ENCODE data around the gene DNAH9. TPM values are rescaled to one million over a fixed set of nuclear protein-coding genes. Genes with fewer than 3 reads are reported as not detected.

Gene DNAH9
- total RNA-seq, 2 donors from 2014 or later, result not detected

DNA sequence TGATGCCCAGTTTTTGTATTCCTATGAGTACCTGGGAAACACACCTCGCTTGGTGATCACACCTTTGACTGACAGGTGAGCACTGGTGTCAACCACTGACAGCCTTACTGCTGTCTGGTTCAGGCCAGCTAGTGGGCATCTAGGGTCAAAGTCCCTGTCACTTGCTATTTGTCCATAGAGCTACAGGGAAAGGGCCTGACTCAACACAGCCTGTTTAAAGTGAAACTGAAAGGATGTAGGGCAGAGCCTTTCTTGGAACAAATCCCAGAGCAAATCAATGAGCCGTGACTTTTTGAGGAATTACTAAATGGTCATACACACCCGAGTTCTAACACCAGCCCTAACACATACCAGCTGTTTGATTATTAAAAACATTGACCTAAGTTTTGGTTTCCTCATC is 106.8 kb downstream of the DNAH9 start:
- H3K27ac Mint-ChIP-seq, result no peak overlapping the region
- no peaks in the 10 kb centered on the region for H3K36me3 Mint-ChIP-seq
- DNase-seq (ENCODE audit: low spot score in 2 of 2), result no peak
- peaks cover 9 to 10% of the 10 kb centered on the region in 2 donors for H3K9me3 Mint-ChIP-seq
- ATAC-seq, result no peak

DNA sequence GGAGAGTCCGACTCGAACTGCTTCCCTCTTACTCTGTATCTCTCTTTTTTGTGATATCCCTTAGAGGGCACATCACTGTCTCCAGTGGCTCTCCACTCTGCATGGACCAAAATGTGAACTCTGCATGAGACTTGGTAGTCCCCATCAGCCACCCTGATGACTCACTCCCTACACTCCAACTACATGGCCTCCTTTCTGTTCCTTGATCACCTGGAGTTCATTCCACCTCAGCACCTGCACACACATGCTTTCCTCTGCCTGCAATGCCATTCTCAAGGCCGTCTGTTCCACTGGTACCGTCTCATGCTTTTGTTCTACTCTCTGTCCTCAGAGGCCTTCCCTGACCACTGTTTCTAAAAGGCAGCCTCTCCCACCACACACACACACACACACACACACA is 109.3 kb downstream of the DNAH9 start:
- H3K27ac Mint-ChIP-seq, result no peak overlapping the region
- H3K36me3 Mint-ChIP-seq, result no peaks in the 10 kb centered on the region

DNA sequence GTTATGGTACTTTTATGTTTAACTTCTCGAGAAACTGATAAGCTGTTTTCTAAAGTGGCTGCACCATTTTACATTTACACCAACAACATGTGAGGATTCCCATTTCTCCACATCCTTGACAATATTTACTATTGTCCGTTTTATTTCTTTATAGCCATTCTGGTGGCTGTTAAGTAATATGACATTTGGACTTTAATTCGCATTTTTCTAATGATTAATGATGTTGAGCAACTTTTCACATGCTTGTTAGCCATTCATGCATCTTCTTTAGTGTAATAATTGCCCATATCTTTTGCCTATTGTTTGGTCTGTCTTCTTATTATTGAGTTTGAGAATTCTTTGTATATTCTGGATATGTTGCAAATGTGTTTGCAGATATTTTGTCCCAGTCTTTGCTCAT is 114.2 kb downstream of the DNAH9 start:
- DNase-seq (ENCODE audit: low spot score in 2 of 2), result no peak
- no peaks in the 10 kb centered on the region for H3K36me3 Mint-ChIP-seq

More for the DNA sequence above, 109.3 kb downstream of the DNAH9 start:
- H3K9me3 Mint-ChIP-seq, result peaks cover under 1% of the 10 kb centered on the region in 2 donors
- no peak for ATAC-seq
- no peak for DNase-seq (ENCODE audit: low spot score in 2 of 2)

DNA sequence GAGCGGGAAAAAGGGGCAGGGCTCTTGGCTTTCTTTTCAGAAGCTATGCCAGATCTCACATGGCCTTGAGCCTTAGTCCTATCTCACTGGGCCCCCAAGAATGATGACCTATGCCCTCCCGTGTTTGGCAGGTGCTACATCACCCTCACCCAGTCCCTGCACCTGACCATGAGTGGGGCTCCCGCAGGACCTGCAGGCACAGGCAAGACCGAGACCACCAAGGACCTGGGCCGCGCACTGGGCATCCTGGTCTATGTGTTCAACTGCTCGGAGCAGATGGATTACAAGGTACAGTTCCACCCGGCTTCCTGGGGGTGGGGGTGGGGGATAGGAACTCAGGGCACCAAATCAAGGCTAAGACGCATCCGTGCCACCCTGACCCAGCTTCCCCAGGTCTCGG is 120.9 kb downstream of the DNAH9 start:
- DNase-seq (ENCODE audit: low spot score in 2 of 2) (no peak), ATAC-seq (no peak)
- no peak overlapping the region for H3K27ac Mint-ChIP-seq
- H3K9me3 Mint-ChIP-seq, result peaks cover 0 to 3% of the 10 kb centered on the region in 2 donors
- no peaks in the 10 kb centered on the region for H3K36me3 Mint-ChIP-seq

More for the DNA sequence above, 114.2 kb downstream of the DNAH9 start:
- H3K27ac Mint-ChIP-seq, result no peak overlapping the region
- no peak for ATAC-seq
- no peaks in the 10 kb centered on the region for H3K9me3 Mint-ChIP-seq

DNA sequence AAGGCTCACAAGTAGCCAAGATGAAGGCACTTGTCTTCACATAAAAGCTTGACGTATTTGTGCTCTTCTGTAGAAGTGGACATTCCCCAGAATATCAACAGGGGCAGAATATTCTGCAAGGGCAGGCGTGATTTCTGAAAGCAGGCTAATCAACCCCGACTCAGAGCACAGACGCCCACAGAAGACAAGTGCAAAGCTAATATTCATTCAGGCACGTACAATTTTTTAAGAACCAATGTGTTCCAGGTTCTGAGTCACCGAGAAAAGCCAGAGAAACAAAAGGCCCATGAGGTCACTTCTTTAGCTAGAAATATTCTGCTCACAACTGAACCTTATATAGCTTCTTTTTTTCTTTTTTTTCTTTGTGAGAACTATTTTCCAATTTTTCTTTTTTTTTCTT is 121.6 kb downstream of the DNAH9 start:
- DNase-seq (ENCODE audit: low spot score in 2 of 2), result no peak
- no peak for ATAC-seq
- no peak overlapping the region for H3K27ac Mint-ChIP-seq
- no peaks in the 10 kb centered on the region for H3K36me3 Mint-ChIP-seq
- H3K9me3 Mint-ChIP-seq, result peaks cover 0 to 3% of the 10 kb centered on the region in 2 donors

DNA sequence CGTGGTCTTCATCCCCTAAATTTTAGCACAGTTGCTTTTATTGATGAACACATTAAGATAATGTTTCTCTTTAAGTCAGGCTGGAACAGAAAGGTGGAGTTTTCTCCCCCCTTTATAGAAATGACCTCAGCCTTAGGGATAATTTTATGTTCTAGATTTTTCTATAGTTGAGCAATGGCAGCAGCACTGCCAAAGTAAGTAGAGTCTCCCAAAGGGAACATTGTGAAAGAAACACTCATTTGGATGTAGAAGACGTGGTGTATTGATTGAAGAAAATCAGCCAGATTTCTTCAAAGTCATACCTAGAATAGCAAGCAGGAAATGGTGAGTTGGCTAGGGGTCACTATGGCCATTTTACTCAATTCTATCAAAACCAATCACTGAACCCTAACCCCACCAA is 122.5 kb downstream of the DNAH9 start:
- ATAC-seq, result no peak
- Mint-ChIP-seq H3K27ac (no peak overlapping the region), H3K9me3 (peaks cover under 1 to 5% of the 10 kb centered on the region in 2 donors), H3K36me3 (no peaks in the 10 kb centered on the region)
- DNase-seq (ENCODE audit: low spot score in 2 of 2), result no peak

DNA sequence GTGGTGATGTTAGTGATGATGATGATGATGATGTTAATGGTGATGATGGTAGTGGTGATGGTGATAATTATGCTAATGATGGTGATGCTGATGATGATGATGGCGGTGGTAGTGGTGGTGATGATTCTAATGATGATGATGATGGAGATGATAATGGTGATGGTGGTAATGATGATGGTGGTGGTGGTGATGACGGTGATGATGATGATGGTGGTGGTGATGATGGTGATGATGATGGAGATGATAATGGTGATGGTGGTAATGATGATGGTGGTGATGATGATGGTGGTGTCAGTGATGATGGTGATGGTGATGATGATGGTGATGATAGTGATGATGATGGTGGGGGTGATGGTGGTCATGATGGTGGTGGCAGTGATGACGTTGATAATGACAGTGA is 132.5 kb downstream of the DNAH9 start:
- Mint-ChIP-seq H3K27ac (no peak overlapping the region), H3K9me3 (peaks cover 4 to 10% of the 10 kb centered on the region in 2 donors), H3K36me3 (peaks cover 0 to 9% of the 10 kb centered on the region in 2 donors)
- no peak for ATAC-seq
- DNase-seq (ENCODE audit: low spot score in 2 of 2), result no peak

DNA sequence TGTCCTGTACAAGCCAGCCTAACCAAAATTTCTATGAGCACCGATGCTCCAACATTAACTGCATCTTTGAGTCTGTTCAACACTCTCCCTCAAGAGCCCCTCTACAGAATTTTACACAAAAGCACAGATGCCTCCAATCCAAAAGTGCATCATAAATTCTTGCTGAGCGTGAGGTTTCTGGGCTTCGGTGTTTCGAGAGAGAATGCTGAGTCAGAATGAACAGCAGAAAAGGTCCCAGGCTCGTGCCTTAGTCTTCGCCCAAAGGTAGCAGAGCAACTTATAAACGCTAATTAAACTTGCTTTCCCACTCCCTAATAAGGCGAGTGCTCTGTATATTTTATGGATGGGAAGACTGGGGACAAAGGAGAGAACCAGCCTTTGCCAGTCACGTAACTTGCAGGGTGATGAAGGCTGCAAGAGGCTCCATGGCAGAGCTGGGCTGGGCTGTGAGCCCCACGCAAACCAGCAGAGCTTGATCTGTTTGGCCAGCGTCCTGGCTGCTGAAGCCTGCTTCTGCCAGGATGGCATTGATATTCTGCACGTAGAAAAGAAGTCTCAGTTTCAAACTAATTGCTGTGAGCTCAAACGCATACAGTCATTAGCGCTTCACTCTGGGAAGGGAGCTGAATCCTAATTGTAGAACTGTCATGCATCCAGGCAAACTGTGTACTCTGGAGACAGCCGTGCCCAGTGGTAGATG is 138.5 kb downstream of the DNAH9 start:
- Mint-ChIP-seq H3K36me3 (peaks cover 0 to 9% of the 10 kb centered on the region in 2 donors), H3K27ac (no peak overlapping the region), H3K9me3 (peaks cover 0 to 6% of the 10 kb centered on the region in 2 donors)
- DNase-seq (ENCODE audit: low spot score in 2 of 2) (no peak), ATAC-seq (no peak)

DNA sequence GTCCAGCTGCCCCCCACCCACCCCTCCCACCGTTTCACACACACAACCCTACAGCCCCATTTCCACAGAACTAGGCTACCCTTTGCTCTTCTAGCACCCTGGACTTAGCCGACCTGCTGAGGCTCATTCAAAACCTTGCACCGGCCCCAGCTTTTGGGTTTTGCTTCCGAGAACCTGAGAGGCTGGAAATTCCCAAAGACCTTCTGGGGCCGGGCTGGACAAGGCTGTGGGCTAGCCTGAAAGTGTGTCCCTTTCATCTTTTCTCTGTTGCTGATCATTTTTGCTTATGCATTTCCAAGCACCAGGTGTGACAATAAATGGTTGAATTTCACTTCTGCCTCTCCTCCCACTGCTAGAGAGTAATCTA is 139.0 kb downstream of the DNAH9 start:
- DNase-seq (ENCODE audit: low spot score in 2 of 2) (no peak), ATAC-seq (no peak)
- Mint-ChIP-seq H3K36me3 (peaks cover 0 to 9% of the 10 kb centered on the region in 2 donors), H3K9me3 (peaks cover 0 to 6% of the 10 kb centered on the region in 2 donors), H3K27ac (no peak overlapping the region)

DNA sequence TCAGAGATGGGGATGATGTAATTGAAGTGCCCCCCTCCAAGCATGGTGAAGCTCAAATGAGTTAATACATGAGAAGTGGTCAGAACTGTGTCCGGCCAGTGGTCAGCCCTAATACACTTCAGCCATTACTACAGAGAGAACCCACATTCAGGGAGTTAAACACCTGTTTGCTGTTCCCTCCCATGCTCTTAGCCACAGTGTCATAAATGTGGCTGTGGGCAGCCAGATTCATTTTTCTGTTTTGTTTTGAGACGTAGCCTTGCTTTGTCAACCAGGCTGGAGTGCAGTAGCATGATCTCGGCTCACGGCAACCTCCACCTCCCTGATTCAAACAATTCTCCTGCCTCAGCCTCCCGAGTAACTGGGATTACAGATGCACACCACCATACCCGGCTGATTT is 139.9 kb downstream of the DNAH9 start:
- peaks cover 0 to under 1% of the 10 kb centered on the region in 2 donors for H3K36me3 Mint-ChIP-seq
- DNase-seq (ENCODE audit: low spot score in 2 of 2) (no peak), ATAC-seq (no peak)
- H3K27ac Mint-ChIP-seq, result no peak overlapping the region
- peaks cover 0 to 3% of the 10 kb centered on the region in 2 donors for H3K9me3 Mint-ChIP-seq

DNA sequence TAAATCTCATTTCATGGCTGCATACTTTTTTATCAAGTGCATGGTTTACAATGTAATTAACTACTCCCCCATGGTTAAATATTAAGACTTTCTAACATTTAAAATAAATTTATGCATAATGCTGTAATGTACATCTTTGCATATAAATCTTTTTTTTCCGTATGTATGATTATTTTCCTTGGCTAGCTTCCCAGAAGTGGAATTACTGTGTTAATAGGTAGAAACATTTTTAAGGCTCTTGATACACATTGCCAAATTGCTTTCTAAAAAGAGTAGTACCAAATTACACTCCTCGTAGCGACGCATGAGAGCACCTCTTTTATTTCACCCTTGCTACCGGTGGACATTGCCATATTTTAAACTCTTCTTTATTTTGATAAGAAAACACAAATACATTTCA is 141.1 kb downstream of the DNAH9 start:
- ATAC-seq, result no peak
- H3K27ac Mint-ChIP-seq, result no peak overlapping the region
- H3K9me3 Mint-ChIP-seq, result peaks cover 4 to 8% of the 10 kb centered on the region in 2 donors
- H3K36me3 Mint-ChIP-seq, result no peaks in the 10 kb centered on the region
- DNase-seq (ENCODE audit: low spot score in 2 of 2), result no peak

DNA sequence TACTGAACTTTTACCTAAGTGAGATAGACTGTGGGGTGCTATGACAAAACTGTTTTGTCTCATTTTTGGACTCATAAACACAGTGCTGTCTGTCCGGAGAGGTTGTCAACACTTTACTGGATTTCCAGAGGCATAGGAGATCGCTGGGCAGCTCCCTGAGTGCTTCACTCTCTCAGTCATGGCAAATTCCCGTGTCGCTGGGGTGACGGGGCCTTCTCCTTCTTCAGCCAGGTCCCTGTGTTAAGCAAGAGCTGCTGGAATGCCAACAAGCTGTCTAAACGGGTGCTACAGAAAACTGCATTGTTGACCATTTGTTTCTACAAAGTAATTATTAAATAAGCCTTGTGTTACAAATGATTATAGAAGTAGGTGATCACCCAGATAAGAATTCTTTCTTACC is 141.6 kb downstream of the DNAH9 start:
- H3K9me3 Mint-ChIP-seq, result peaks cover 8 to 12% of the 10 kb centered on the region in 2 donors
- no peak for DNase-seq (ENCODE audit: low spot score in 2 of 2)
- no peaks in the 10 kb centered on the region for H3K36me3 Mint-ChIP-seq
- no peak for ATAC-seq
- H3K27ac Mint-ChIP-seq, result no peak overlapping the region

DNA sequence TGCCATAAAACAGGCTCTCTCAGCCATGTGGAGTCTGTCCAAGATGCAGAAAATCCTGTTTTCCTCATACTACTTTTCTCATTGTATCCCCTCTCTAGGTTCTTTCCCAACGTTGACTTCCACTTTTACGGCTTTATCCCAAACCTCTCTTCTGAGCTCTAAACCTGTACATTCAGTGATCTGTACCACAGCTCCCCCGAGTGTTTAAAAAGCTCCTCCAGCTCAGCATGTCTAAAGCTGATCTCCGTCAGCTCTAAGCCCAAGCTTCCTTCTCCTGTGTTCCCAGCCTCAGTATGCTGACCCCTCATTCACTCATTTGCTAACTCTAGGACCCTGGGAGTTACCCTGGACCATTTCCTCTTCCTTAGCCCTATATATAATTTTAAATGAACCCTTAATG is 144.6 kb downstream of the DNAH9 start:
- peak overlapping the region in 1 of 2 donors; percentile 77 for H3K27ac Mint-ChIP-seq
- DNase-seq (ENCODE audit: low spot score in 2 of 2) (no peak), ATAC-seq (no peak)
- H3K9me3 Mint-ChIP-seq, result peaks cover 14 to 27% of the 10 kb centered on the region in 2 donors
- peaks cover 0 to 9% of the 10 kb centered on the region in 2 donors for H3K36me3 Mint-ChIP-seq

DNA sequence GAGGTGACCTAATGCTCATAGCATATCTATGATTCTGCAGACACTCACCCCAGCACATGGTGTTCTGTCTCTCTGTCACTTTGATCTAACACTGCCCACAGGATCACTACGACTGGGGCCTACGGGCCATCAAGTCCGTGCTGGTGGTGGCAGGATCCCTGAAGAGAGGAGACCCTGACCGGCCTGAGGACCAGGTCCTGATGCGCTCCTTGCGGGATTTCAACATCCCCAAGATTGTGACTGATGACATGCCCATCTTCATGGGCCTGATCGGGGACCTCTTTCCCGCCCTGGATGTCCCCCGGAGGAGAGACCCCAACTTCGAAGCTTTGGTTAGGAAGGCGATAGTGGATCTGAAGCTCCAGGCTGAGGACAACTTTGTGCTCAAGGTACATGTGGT is 146.4 kb downstream of the DNAH9 start:
- H3K9me3 Mint-ChIP-seq, result peaks cover 14 to 27% of the 10 kb centered on the region in 2 donors
- ATAC-seq (no peak), DNase-seq (ENCODE audit: low spot score in 2 of 2) (no peak)
- no peak overlapping the region for H3K27ac Mint-ChIP-seq
- H3K36me3 Mint-ChIP-seq, result peaks cover 0 to 9% of the 10 kb centered on the region in 2 donors

DNA sequence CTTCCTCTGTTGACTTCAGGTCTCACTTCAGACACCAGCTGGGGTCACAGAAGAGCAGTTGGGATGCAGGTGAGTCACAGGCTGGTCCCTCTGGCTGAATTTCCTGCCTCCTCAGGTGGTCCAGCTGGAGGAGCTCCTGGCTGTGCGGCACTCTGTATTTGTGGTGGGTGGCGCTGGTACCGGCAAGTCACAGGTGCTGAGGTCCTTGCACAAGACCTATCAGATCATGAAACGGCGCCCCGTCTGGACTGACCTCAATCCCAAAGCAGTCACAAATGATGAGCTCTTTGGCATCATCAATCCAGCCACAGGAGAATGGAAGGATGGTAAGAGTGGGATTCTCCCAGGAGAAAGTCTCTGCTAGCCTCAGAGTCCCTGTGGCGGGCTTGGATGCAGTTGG is 149.2 kb downstream of the DNAH9 start:
- Mint-ChIP-seq H3K27ac (no peak overlapping the region), H3K36me3 (peaks cover 0 to 9% of the 10 kb centered on the region in 2 donors), H3K9me3 (peaks cover 14 to 27% of the 10 kb centered on the region in 2 donors)
- ATAC-seq (no peak), DNase-seq (ENCODE audit: low spot score in 2 of 2) (no peak)

DNA sequence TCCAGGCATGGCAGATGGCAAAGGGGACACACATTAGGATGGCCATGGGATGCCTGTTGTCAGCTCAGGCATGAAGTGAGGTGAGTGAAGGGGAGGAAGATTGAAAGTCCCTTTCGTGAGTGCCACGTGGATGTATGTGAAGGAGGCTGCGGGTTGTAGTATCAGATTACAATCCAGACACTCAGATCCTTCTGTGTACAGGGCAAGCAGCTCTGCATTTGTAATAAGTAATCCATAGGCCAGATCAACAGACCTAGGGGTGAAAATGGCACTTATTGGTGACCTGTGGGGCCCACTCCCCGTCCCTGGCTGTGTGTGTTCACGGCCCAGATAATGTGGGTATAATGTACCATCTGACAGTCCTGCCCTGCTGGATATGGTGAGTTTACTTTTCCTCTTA is 159.5 kb downstream of the DNAH9 start:
- no peak for ATAC-seq

DNA sequence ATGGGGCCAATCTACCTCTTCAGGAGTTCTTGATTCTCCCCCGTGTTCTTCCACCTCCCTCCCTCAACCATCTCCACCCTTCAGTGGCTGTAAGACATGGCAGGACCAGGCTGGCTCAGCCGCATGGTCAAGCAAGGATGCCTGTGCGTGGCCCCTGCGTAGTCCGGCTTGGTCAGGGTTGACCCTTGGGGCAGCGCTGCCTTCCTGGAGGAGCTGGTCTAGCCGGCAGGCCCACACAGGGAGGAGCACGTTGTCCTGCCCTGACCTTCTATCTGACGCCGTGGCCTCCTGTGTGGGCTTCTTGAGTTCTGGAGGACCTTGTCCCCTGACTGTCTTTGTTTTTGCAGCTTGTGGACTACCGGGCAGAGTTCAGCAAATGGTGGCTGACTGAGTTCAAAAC is 169.8 kb downstream of the DNAH9 start:
- Mint-ChIP-seq H3K36me3 (no peaks in the 10 kb centered on the region), H3K9me3 (no peaks in the 10 kb centered on the region), H3K27ac (no peak overlapping the region)
- DNase-seq (ENCODE audit: low spot score in 2 of 2) (no peak), ATAC-seq (no peak)

More for the DNA sequence above, 159.5 kb downstream of the DNAH9 start:
- no peak for DNase-seq (ENCODE audit: low spot score in 2 of 2)
- H3K36me3 Mint-ChIP-seq, result no peaks in the 10 kb centered on the region
- no peak overlapping the region for H3K27ac Mint-ChIP-seq
- H3K9me3 Mint-ChIP-seq, result peaks cover 4 to 6% of the 10 kb centered on the region in 2 donors

DNA sequence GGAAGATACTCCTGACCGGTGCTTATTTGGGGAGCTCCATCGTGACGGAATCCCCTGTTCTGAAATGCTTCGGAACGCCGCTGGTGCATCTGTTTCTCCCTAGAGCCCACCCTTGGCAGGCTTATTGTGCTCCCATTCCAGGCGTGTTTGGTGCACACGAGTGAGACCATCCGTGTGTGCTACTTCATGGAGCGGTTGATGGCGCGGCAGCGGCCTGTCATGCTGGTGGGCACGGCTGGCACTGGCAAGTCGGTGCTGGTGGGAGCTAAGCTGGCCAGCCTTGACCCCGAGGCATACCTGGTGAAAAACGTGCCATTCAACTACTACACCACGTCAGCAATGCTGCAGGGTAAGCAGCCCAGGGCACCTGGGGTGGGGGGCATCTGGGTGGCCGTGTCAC is 170.7 kb downstream of the DNAH9 start:
- no peaks in the 10 kb centered on the region for H3K9me3 Mint-ChIP-seq
- no peak for ATAC-seq
- no peak for DNase-seq (ENCODE audit: low spot score in 2 of 2)
- no peaks in the 10 kb centered on the region for H3K36me3 Mint-ChIP-seq
- H3K27ac Mint-ChIP-seq, result no peak overlapping the region
